Subcutaneous adipose tissue (tissue), 4 donors: Measurements from ENCODE around the gene CETP. TPM values are rescaled to one million over a fixed set of nuclear protein-coding genes. Genes with fewer than 3 reads are reported as not detected.

Experiments
- total RNA-seq, 4 donors: library from RNA; depleted of rRNA; stranded (reverse); fragments of >200 nt; gene quantifications; one replicate each; pipeline ENCODE4 v1.1.0, GENCODE V29; 2016
- TF ChIP-seq, protein P1 (sequence below): fragments of 450-650 bp; IDR thresholded peaks from one replicate; pipeline ENCODE4 v1.5.1; 2016; ENCODE audit warnings: low read depth, mild to moderate bottlenecking, control low read depth, antibody characterized with exemption, moderate library complexity

The CETP gene
- total RNA-seq, 4 donors from 2014 or later, result 2.4 to 14.9 TPM; not detected in 2

DNA sequence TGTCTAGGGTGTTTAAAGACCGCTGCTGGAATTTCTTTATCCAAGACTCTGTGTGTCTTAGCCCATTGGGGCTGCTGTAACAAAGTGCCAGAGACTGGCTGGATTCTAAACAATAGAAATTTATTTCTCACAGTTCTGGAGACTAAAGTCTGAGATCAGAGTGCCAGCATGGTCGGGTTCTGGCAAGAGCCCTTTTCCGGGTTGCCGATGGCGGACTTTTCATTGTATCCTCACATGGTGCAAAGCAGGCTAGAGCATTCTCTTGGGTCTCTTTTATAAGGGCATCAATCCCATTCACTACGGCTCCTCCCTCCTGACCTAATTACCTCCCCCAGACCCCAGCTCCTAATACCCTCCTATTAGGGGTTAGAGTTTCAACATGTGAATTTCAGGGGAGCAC, 37.1 kb downstream of the CETP start:
- TF ChIP-seq, protein P1, sequence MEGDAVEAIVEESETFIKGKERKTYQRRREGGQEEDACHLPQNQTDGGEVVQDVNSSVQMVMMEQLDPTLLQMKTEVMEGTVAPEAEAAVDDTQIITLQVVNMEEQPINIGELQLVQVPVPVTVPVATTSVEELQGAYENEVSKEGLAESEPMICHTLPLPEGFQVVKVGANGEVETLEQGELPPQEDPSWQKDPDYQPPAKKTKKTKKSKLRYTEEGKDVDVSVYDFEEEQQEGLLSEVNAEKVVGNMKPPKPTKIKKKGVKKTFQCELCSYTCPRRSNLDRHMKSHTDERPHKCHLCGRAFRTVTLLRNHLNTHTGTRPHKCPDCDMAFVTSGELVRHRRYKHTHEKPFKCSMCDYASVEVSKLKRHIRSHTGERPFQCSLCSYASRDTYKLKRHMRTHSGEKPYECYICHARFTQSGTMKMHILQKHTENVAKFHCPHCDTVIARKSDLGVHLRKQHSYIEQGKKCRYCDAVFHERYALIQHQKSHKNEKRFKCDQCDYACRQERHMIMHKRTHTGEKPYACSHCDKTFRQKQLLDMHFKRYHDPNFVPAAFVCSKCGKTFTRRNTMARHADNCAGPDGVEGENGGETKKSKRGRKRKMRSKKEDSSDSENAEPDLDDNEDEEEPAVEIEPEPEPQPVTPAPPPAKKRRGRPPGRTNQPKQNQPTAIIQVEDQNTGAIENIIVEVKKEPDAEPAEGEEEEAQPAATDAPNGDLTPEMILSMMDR, result no peak

DNA sequence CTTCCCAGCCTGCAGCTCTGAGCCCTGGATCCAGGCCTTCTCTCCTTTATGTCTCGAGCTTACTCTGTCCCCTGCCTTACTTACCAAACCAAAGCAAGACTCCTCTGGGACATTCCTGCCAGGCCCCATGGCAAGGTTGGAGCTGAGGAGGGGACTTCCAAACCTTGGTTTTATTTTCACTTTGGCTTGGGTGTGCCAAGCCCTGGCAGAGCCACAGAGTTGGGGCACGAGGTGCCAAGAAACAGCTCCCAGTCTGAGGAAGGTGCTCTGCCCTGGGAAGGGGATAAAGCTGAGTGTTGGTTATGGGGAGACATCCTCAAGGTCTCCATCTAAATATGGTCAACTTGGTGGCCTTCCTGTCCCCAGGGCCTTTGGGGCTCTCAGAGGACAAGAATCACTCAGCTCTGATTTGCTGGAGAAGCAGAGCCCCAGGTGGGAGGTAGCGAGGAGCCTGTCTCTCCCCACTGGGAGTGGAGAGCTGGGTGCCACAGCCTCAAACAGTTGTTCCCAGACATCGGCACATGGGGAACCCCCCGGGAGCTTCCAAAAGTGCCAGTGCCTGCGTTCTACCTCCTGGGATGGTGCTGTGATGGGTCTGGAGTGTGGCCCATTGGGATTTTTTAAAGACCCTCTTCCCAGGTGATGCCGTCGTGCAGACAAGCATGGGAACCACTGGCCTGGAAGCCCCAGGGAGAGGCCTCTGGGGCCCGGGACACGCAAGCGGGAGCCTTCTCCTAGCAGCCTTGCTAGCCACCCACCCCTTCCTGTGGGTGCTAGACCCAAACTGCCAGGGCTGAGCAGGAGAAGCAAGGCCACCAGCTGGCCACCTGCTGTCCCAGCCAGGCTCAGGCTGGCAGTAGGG, 37.9 kb downstream of the CETP start:
- TF ChIP-seq, protein P1, result no peak

GRCh38 chr16:57000271-57001025, 38.7 kb downstream of the CETP start:
- TF ChIP-seq, protein P1, result no peak

GRCh38 chr16:57001026-57001679, 39.4 kb downstream of the CETP start:
- TF ChIP-seq, protein P1, result no peak

GRCh38 chr16:57003439-57004386, 42.0 kb downstream of the CETP start:
- TF ChIP-seq, protein P1, result no peak

DNA sequence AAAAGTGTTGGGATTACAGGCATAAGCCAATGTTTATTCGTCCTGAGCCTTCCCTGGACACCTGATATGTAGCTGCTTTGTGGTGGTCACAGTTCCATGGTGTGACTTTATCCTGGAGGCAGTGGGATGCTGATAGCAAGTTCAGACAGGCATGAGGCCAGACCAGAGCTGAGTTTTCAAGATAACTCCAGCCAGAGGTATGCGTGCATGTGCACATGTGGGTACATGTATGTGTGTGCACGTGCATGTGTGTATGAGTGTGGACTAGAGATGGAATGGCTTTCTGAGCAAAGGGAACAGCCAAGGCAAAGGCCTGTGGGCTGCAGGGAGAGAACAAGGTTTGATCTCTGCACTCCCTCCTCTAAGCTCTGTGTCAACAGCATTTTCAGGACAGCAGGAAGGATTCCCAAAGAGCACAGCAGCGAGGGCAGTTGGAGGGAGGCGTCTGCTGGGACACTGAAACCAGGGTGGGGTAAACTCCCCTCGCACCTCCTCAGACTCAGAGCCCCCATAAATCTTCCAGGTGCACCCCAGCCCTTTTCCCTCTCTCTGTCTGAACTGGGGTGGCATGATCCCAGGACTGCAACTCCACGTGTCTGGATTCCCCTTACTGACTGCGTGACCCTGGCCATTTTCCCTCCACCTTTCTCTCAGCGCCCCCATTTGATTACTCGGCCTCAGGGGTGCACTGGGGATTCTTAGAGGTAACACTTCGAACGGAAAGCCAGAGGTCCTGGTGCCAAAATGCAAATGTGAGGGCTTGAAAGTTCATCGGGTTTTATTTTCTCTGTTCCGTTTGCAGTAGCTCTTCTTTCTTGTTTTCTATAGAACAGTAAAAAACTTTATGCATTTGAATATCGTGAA, 42.9 kb downstream of the CETP start:
- TF ChIP-seq, protein P1, result no peak
